NCI-H226 (cell line): ENCODE measurements around the gene CNTNAP5.

ENCODE experiments used
- DNase-seq: peaks from one replicate; pipeline ENCODE4 v3.0.0-alpha.2; 2015

CNTNAP5 gene

DNA sequence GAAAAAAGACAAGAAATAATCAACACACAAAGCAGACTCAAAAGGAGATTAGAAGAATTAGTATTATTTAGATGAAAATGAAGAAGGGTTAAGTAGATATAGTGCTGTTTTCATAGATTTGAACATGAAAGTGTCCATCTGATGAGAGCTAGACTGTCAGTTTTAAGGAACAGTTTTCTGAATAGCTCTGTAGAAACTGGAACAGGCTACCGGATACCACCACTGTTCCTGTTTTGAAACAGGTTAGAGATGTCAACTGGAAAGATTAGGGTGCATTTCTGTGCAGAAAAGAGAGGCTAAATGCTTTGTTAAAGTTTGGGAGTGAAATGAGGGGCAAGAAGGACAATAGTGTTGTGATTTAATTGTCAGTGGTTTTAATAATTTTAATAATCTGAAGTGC, 908.8 kb downstream of the CNTNAP5 start:
- no peak for DNase-seq

DNA sequence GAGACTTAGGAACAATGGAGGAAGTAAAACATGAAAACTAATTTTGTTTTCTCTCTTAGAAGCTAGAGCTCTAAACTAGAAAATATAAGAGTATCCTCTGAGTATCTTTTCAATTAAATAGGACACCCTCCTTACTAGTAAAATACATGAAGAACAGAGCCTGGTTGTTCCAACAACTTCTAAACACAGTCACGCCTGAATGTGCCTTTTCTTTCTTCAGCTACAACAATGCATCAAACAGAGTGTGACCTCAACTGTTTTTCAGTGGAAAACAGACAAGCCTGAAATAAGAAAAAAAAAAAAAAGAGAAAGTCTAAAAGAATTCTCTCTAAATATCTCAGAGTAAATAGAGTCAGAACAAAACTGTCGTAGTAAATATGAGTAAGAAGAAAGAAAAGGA, 928.8 kb downstream of the CNTNAP5 start:
- no peak for DNase-seq

DNA sequence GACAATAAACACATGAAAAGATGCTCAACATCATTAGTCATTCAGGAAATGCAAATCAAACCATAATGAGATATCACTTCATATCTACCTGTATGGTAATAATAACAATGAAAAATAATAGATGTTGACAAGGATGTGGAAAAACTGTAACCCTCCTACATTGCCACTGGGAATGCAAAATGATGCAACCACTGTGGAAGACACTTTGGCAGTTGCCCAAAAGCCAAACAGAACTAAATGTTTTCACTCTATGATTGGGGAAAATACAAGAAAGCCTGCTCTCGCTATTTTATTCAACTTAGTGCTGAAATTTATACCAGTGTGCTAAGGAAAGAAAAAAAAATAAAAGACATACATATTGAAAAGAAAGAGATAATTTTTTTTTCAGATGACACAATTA, 934.5 kb downstream of the CNTNAP5 start:
- DNase-seq = no peak

DNA sequence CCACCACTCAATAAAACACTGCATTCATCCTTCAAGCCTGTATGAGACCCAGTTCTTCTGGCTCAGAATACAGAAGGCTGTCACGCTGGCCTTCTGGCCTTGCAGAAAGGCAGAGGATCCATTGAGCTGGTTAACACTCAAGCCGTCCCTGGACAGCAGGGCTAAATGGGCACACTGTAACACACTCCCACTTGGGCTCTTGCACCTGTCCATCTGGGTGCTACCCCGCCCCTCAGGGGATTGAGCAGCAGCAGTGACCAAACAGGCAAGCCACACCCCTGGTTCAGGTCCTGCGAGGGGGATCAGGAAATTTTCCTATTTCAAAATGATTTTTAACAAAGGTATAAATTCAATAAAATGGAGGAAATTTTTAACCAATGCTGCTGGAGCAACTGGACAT, 936.0 kb downstream of the CNTNAP5 start:
- no peak for DNase-seq
